ENCODE results near the gene THEMIS.

DNA sequence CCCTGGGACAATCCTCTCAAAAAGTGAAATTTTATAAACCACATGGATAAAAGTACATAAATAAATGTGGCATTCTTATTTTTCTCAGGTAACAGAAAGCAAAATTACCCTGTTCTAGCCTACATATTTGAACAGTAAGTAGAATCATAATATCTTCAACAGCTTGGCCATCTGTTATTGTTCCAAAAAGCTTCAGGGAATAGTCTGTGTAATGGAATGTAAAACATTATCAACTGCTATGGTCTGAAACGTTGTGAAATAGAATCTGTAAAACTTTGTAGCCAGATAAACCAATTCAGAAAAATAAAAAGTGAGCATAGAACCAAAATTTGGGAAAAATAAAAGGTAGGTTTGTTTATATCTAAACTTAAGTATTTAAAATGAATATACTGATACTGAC is 114.7 kb downstream of the THEMIS start:
- no peak for TF ChIP-seq POLR2AphosphoS5 (IDR thresholded peaks at IDR 0.05)
- no peak for TF ChIP-seq CTCF (IDR thresholded peaks at IDR 0.05)

All from prostate gland (tissue), 2 donors.